ENCODE measurements around the gene ICE1. TPM values are rescaled to one million over a fixed set of nuclear protein-coding genes. Genes with fewer than 3 reads are reported as not detected.
"Not testable (repeated sequence)": the region's sequence is repeated elsewhere in the genome, so short reads cannot be mapped to it uniquely, and the experiment has no call there.

The ICE1 gene
- total and polyA plus RNA-seq, 2 donors from 2014 or later, result 6.7 to 32.8 TPM

GRCh38 chr5:5407924-5408323, 14.6 kb upstream of the ICE1 start:
- Histone ChIP-seq H3K27me3 (ENCODE audit: control insufficient read depth, insufficient read depth, low read length) (no peaks in the 10 kb centered on the region), H3K4me1 (ENCODE audit: control insufficient read depth in 2 of 3, insufficient read depth in 2 of 3, low read depth in 1 of 3, low read length in 3 of 3) (no peaks in the 10 kb centered on the region), H3K36me3 (ENCODE audit: control insufficient read depth in 2 of 3, insufficient read depth in 3 of 3, low read length in 3 of 3) (no peaks in the 10 kb centered on the region), H3K9ac (ENCODE audit: low read length in 3 of 3) (no peak overlapping the region), H3K9me3 (ENCODE audit: control insufficient read depth in 2 of 3, insufficient read depth in 1 of 3, low read length in 3 of 3) (peaks cover 0 to 4% (median 0%) of the 10 kb centered on the region in 3 donors), H3K27ac (ENCODE audit: low read depth in 2 of 2, low read length in 2 of 2) (no peak overlapping the region), H3K4me3 (ENCODE audit: low read length in 3 of 3) (no peak overlapping the region)
- FAIRE-seq (no peak), DNase-seq (no peak)
- no peak for TF ChIP-seq CTCF (IDR thresholded peaks at IDR 0.05; ENCODE audit: borderline replicate concordance, extremely low read depth, insufficient read depth)
- intact Hi-C loops (cut with DNase I), result no loop called here

- intact Hi-C loops (cut with DNase I), result no loop called here
- no peaks in the 10 kb centered on the region for H3K27me3 ChIP-seq (ENCODE audit: control insufficient read depth, insufficient read depth, low read length)
- H3K36me3 ChIP-seq (ENCODE audit: control insufficient read depth in 2 of 3, insufficient read depth in 3 of 3, low read length in 3 of 3), result no peaks in the 10 kb centered on the region
- no peak for TF ChIP-seq CTCF (IDR thresholded peaks at IDR 0.05; ENCODE audit: borderline replicate concordance, extremely low read depth, insufficient read depth)
- FAIRE-seq (no peak), DNase-seq (no peak)
- H3K4me3 ChIP-seq (ENCODE audit: low read length in 3 of 3), result no peak overlapping the region
- no peaks in the 10 kb centered on the region for H3K4me1 ChIP-seq (ENCODE audit: control insufficient read depth in 2 of 3, insufficient read depth in 2 of 3, low read depth in 1 of 3, low read length in 3 of 3)
- peaks cover 0 to 4% (median 0%) of the 10 kb centered on the region in 3 donors for H3K9me3 ChIP-seq (ENCODE audit: control insufficient read depth in 2 of 3, insufficient read depth in 1 of 3, low read length in 3 of 3)
- no peak overlapping the region for H3K27ac ChIP-seq (ENCODE audit: low read depth in 2 of 2, low read length in 2 of 2)
- H3K9ac ChIP-seq (ENCODE audit: low read length in 3 of 3), result no peak overlapping the region
Observed at GRCh38 chr5:5409151-5409810, 13.2 kb upstream of the ICE1 start.

GRCh38 chr5:5413856-5414255, 8.6 kb upstream of the ICE1 start:
- intact Hi-C loops (cut with DNase I), result loop anchor here (10.0 kb wide), 1 partner anchor 529 kb away; no protein-coding TSS in a partner anchor
- not testable (repeated sequence) for H3K36me3 ChIP-seq (ENCODE audit: control insufficient read depth in 2 of 3, insufficient read depth in 3 of 3, low read length in 3 of 3); FAIRE-seq

GRCh38 chr5:5414999-5415398, 7.5 kb upstream of the ICE1 start:
- no peak overlapping the region for H3K27ac ChIP-seq (ENCODE audit: low read depth in 2 of 2, low read length in 2 of 2)
- no peak for FAIRE-seq
- intact Hi-C loops (cut with DNase I), result loop anchor here (5.0 to 10.0 kb wide), 2 partner anchors 273 to 530 kb away; partner anchors contain the start of gene ADAMTS16

More at GRCh38 chr5:5413856-5414255, 8.6 kb upstream of the ICE1 start:
- DNase-seq; H3K4me3 ChIP-seq (ENCODE audit: low read length in 3 of 3); H3K27me3 ChIP-seq (ENCODE audit: control insufficient read depth, insufficient read depth, low read length); H3K27ac ChIP-seq (ENCODE audit: low read depth in 2 of 2, low read length in 2 of 2); H3K4me1 ChIP-seq (ENCODE audit: control insufficient read depth in 2 of 3, insufficient read depth in 2 of 3, low read depth in 1 of 3, low read length in 3 of 3); H3K9me3 ChIP-seq (ENCODE audit: control insufficient read depth in 2 of 3, insufficient read depth in 1 of 3, low read length in 3 of 3); H3K9ac ChIP-seq (ENCODE audit: low read length in 3 of 3): not testable (repeated sequence)

More at GRCh38 chr5:5414999-5415398, 7.5 kb upstream of the ICE1 start:
- Histone ChIP-seq H3K9me3 (ENCODE audit: control insufficient read depth in 2 of 3, insufficient read depth in 1 of 3, low read length in 3 of 3) (no peaks in the 10 kb centered on the region), H3K36me3 (ENCODE audit: control insufficient read depth in 2 of 3, insufficient read depth in 3 of 3, low read length in 3 of 3) (no peaks in the 10 kb centered on the region), H3K27me3 (ENCODE audit: control insufficient read depth, insufficient read depth, low read length) (no peaks in the 10 kb centered on the region), H3K9ac (ENCODE audit: low read length in 3 of 3) (no peak overlapping the region), H3K4me3 (ENCODE audit: low read length in 3 of 3) (no peak overlapping the region), H3K4me1 (ENCODE audit: control insufficient read depth in 2 of 3, insufficient read depth in 2 of 3, low read depth in 1 of 3, low read length in 3 of 3) (no peaks in the 10 kb centered on the region)
- TF ChIP-seq CTCF (IDR thresholded peaks at IDR 0.05; ENCODE audit: borderline replicate concordance, extremely low read depth, insufficient read depth), result no peak
- no peak for DNase-seq

All from kidney (tissue), 14 donors.